Smooth muscle cell (in vitro differentiated cells): Measurements from ENCODE around the gene ZNF33B. TPM values are rescaled to one million over a fixed set of nuclear protein-coding genes. Genes with fewer than 3 reads are reported as not detected.

Experiments used
- DNase-seq: peaks from one replicate; lab custom pipeline; 2025; ENCODE audit not compliant: unreplicated experiment; lab: John Stamatoyannopoulos, UW
- H2AFZ ChIP-seq: fragments of 200-600 bp; sonication (generic); 2 replicates; pipeline ENCODE4 v1.6.0; 2016; ENCODE audit warnings: antibody characterized with exemption, low read depth, mild to moderate bottlenecking
- H3F3A ChIP-seq: fragments of 200-600 bp; sonication (generic); 2 replicates; pipeline ENCODE4 v1.6.0; 2017; ENCODE audit warnings: antibody characterized with exemption, low read depth
- H3K27ac ChIP-seq: fragments of 200-600 bp; sonication (generic); 2 replicates; pipeline ENCODE4 v1.5.1; 2016; ENCODE audit warnings: low read depth, mild to moderate bottlenecking
- H3K27me3 ChIP-seq: fragments of 200-600 bp; sonication (generic); 2 replicates; pipeline ENCODE4 v1.6.1; 2016; ENCODE audit warnings: low read depth, mild to moderate bottlenecking
- H3K36me3 ChIP-seq: fragments of 200-600 bp; sonication (generic); 2 replicates; pipeline ENCODE4 v1.5.1; 2016; ENCODE audit warnings: low read depth
- H3K4me1 ChIP-seq: fragments of 200-600 bp; sonication (generic); 2 replicates; pipeline ENCODE4 v1.5.1; 2016; ENCODE audit warnings: low read depth
- H3K4me2 ChIP-seq: fragments of 200-600 bp; sonication (generic); 2 replicates; pipeline ENCODE4 v1.6.0; 2016; ENCODE audit warnings: mild to moderate bottlenecking
- H3K4me3 ChIP-seq: fragments of 200-600 bp; sonication (generic); 2 replicates; pipeline ENCODE4 v1.5.1; 2016; ENCODE audit warnings: mild to moderate bottlenecking
- H3K79me2 ChIP-seq: fragments of 200-600 bp; sonication (generic); 2 replicates; pipeline ENCODE4 v1.6.0; 2016; ENCODE audit warnings: low read depth, mild to moderate bottlenecking
- H3K9ac ChIP-seq: fragments of 200-600 bp; sonication (generic); 2 replicates; pipeline ENCODE4 v1.6.0; 2016; ENCODE audit warnings: low read depth
- H3K9me3 ChIP-seq: fragments of 200-600 bp; sonication (generic); replicated peaks from 2 replicates; pipeline ENCODE4 v1.5.1; 2016; ENCODE audit warnings: low read depth
- H4K20me1 ChIP-seq: fragments of 200-600 bp; sonication (generic); 2 replicates; pipeline ENCODE4 v1.6.0; 2016; ENCODE audit warnings: low read depth
- CTCF ChIP-seq: fragments of 200-600 bp; sonication (generic); IDR thresholded peaks from 2 replicates; pipeline ENCODE4 v1.5.1; 2017; ENCODE audit warnings: borderline replicate concordance, mild to moderate bottlenecking, antibody characterized with exemption; ENCODE audit not compliant: insufficient read depth, poor library complexity, severe bottlenecking
- WGBS: methylation state at CpG from one replicate; pipeline ENCODE4 v1.1.7; 2016; ENCODE audit warnings: low lambda C conversion rate; 5-methylcytosine and 5-hydroxymethylcytosine counted together
- polyA plus RNA-seq: library from polyadenylated mRNA; unstranded; fragments of >200 nt; fragmentation: Nextera tagmentation; extraction: Ambion mirVana; gene quantifications from 2 replicates; pipeline ENCODE4 v1.2.1, GENCODE V29; 2016
- total RNA-seq: library from RNA; depleted of rRNA; stranded (reverse); fragments of >200 nt; gene quantifications from 2 replicates; pipeline ENCODE4 v1.2.3, GENCODE V29; 2014

ZNF33B gene
- total and polyA plus RNA-seq, 2 experiments from 2014 or later: 0.55 to 1.4 TPM

- H4K20me1 ChIP-seq: no peaks in the 10 kb centered on the region
- H3K36me3 ChIP-seq: peaks cover 17% of the 10 kb centered on the region
- TF ChIP-seq CTCF: no peak
- no peak overlapping the region for H3K9ac ChIP-seq
- H3K79me2 ChIP-seq: no peaks in the 10 kb centered on the region
- DNase-seq: no peak
- H3K4me2 ChIP-seq: no peak overlapping the region
- WGBS: 96% methylated on average over 4 of the region's 4 CpGs
- H3K27ac ChIP-seq: no peak overlapping the region
- H2AFZ ChIP-seq: no peak overlapping the region
- peaks cover 4% of the 10 kb centered on the region for H3K9me3 ChIP-seq
- no peaks in the 10 kb centered on the region for H3K4me1 ChIP-seq
- no peak overlapping the region for H3K4me3 ChIP-seq
- no peaks in the 10 kb centered on the region for H3K27me3 ChIP-seq
- H3F3A ChIP-seq: no peaks in the 10 kb centered on the region
These were observed 40.0 kb downstream of the ZNF33B start for GRCh38 chr10:42598249-42598873.

GRCh38 chr10:42596196-42596595 is 42.2 kb downstream of the ZNF33B start:
- no peaks in the 10 kb centered on the region for H4K20me1 ChIP-seq
- no peak overlapping the region for H3K9ac ChIP-seq
- H3K79me2 ChIP-seq: no peaks in the 10 kb centered on the region
- no peak for TF ChIP-seq CTCF
- no peak for DNase-seq
- H3F3A ChIP-seq: no peaks in the 10 kb centered on the region
- peaks cover 19% of the 10 kb centered on the region for H3K9me3 ChIP-seq
- H3K4me1 ChIP-seq: no peaks in the 10 kb centered on the region
- H3K27ac ChIP-seq: no peak overlapping the region
- H3K4me2 ChIP-seq: no peak overlapping the region
- H2AFZ ChIP-seq: no peak overlapping the region
- no peak overlapping the region for H3K4me3 ChIP-seq
- H3K27me3 ChIP-seq: no peaks in the 10 kb centered on the region
- H3K36me3 ChIP-seq: peaks cover 31% of the 10 kb centered on the region

GRCh38 chr10:42594246-42594650 is 44.1 kb downstream of the ZNF33B start:
- Histone ChIP-seq H3K9ac (no peak overlapping the region), H3F3A (no peaks in the 10 kb centered on the region), H3K27me3 (no peaks in the 10 kb centered on the region), H3K79me2 (no peaks in the 10 kb centered on the region), H3K36me3 (peaks cover 31% of the 10 kb centered on the region), H3K4me1 (no peaks in the 10 kb centered on the region), H3K9me3 (peaks cover 24% of the 10 kb centered on the region), H3K27ac (no peak overlapping the region), H3K4me3 (no peak overlapping the region), H4K20me1 (no peaks in the 10 kb centered on the region), H3K4me2 (no peak overlapping the region), H2AFZ (no peak overlapping the region)
- WGBS: 71% methylated on average over 5 of the region's 5 CpGs
- no peak for TF ChIP-seq CTCF
- DNase-seq: no peak

GRCh38 chr10:42593284-42593683 is 45.1 kb downstream of the ZNF33B start:
- Histone ChIP-seq H3K4me3 (no peak overlapping the region), H4K20me1 (no peaks in the 10 kb centered on the region), H3F3A (no peaks in the 10 kb centered on the region), H2AFZ (no peak overlapping the region), H3K36me3 (peaks cover 31% of the 10 kb centered on the region), H3K79me2 (no peaks in the 10 kb centered on the region), H3K9me3 (peaks cover 24% of the 10 kb centered on the region), H3K27me3 (no peaks in the 10 kb centered on the region), H3K27ac (no peak overlapping the region), H3K4me2 (no peak overlapping the region), H3K9ac (no peak overlapping the region), H3K4me1 (no peaks in the 10 kb centered on the region)
- no peak for TF ChIP-seq CTCF
- 95% methylated on average over 1 of the region's 1 CpG for WGBS
- DNase-seq: no peak
